NT2/D1 (cell line): ENCODE results near the gene PRSS27.
"Not testable (repeated sequence)": the region's sequence is repeated elsewhere in the genome, so short reads cannot be mapped to it uniquely, and the experiment has no call there.

Source experiments
- DNase-seq: peaks from one replicate; pipeline ENCODE4 v3.0.0-alpha.2; 2011; ENCODE audit warnings: low read depth, low spot score
- H3K27me3 ChIP-seq: 2 replicates; pipeline ENCODE4 v1.6.0; 2011; ENCODE audit warnings: mild to moderate bottlenecking; ENCODE audit not compliant: insufficient read length, insufficient read depth
- H3K36me3 ChIP-seq: 2 replicates; pipeline ENCODE4 v1.6.1; 2011; ENCODE audit warnings: mild to moderate bottlenecking, low read length, mixed read lengths; ENCODE audit not compliant: insufficient read depth, insufficient read length
- H3K4me1 ChIP-seq: 2 replicates; pipeline ENCODE4 v1.5.1; 2011; ENCODE audit not compliant: insufficient read depth, insufficient read length
- H3K4me3 ChIP-seq: 2 replicates; pipeline ENCODE4 v1.5.1; 2011; ENCODE audit warnings: low read depth; ENCODE audit not compliant: insufficient read length
- H3K9ac ChIP-seq: 2 replicates; pipeline ENCODE4 v1.6.0; 2011; ENCODE audit warnings: low read depth; ENCODE audit not compliant: insufficient read length
- H3K9me3 ChIP-seq: 2 replicates; pipeline ENCODE4 v1.5.1; 2011; ENCODE audit warnings: mild to moderate bottlenecking, low read length; ENCODE audit not compliant: insufficient read depth
- SUZ12 ChIP-seq: IDR thresholded peaks from 2 replicates; pipeline ENCODE4 v1.6.1; 2011; ENCODE audit not compliant: insufficient read length, insufficient read depth; ENCODE audit errors: extremely low read depth
- YY1 ChIP-seq: IDR thresholded peaks from 2 replicates; pipeline ENCODE4 v1.6.1; 2011; ENCODE audit not compliant: insufficient read length, insufficient read depth
- ZNF274 ChIP-seq: IDR thresholded peaks from 2 replicates; pipeline ENCODE4 v1.6.1; 2011; ENCODE audit warnings: mild to moderate bottlenecking, low read depth, low read length

The PRSS27 gene

GRCh38 chr16:2678206-2678965 lies 41.6 kb downstream of the PRSS27 start:
- H3K9ac ChIP-seq, DNase-seq, H3K4me1 ChIP-seq, H3K27me3 ChIP-seq, H3K9me3 ChIP-seq, H3K4me3 ChIP-seq: not testable (repeated sequence)
- peaks cover 28% of the 10 kb centered on the region for H3K36me3 ChIP-seq

GRCh38 chr16:2676937-2677336 lies 43.1 kb downstream of the PRSS27 start:
- H3K4me3 ChIP-seq, H3K9me3 ChIP-seq, H3K9ac ChIP-seq, H3K4me1 ChIP-seq, DNase-seq, H3K27me3 ChIP-seq: not testable (repeated sequence)
- peaks cover 28% of the 10 kb centered on the region for H3K36me3 ChIP-seq

- no peak for DNase-seq
- Histone ChIP-seq H3K9ac (no peak overlapping the region), H3K4me1 (no peaks in the 10 kb centered on the region), H3K4me3 (no peak overlapping the region), H3K9me3 (no peaks in the 10 kb centered on the region), H3K27me3 (no peaks in the 10 kb centered on the region), H3K36me3 (peaks cover 28% of the 10 kb centered on the region)
- no peak for TF ChIP-seq YY1
These were observed 44.3 kb downstream of the PRSS27 start for GRCh38 chr16:2675714-2676113.

- Histone ChIP-seq H3K9me3 (no peaks in the 10 kb centered on the region), H3K4me1 (no peaks in the 10 kb centered on the region), H3K9ac (peak overlapping the region; percentile 5), H3K36me3 (peaks cover 28% of the 10 kb centered on the region), H3K4me3 (no peak overlapping the region), H3K27me3 (no peaks in the 10 kb centered on the region)
- TF ChIP-seq YY1 (no peak), SUZ12 (no peak), ZNF274 (no peak)
- DNase-seq: no peak
These were observed 45.0 kb downstream of the PRSS27 start for GRCh38 chr16:2675021-2675420.

- peak overlapping the region; percentile 54 for H3K4me3 ChIP-seq
- peak; percentile 87 for DNase-seq
- no peaks in the 10 kb centered on the region for H3K9me3 ChIP-seq
- TF ChIP-seq YY1 (no peak), ZNF274 (no peak), SUZ12 (no peak)
- peaks cover 37% of the 10 kb centered on the region for H3K36me3 ChIP-seq
- no peaks in the 10 kb centered on the region for H3K4me1 ChIP-seq
- peak overlapping the region; percentile 74 for H3K9ac ChIP-seq
- H3K27me3 ChIP-seq: no peaks in the 10 kb centered on the region
These were observed 46.7 kb downstream of the PRSS27 start for GRCh38 chr16:2673066-2673999.

GRCh38 chr16:2671741-2672140 lies 48.3 kb downstream of the PRSS27 start:
- Histone ChIP-seq H3K36me3 (peaks cover 37% of the 10 kb centered on the region), H3K9ac (peak overlapping the region; percentile 4), H3K4me1 (no peaks in the 10 kb centered on the region), H3K9me3 (no peaks in the 10 kb centered on the region), H3K27me3 (no peaks in the 10 kb centered on the region), H3K4me3 (no peak overlapping the region)
- TF ChIP-seq ZNF274 (no peak), SUZ12 (no peak), YY1 (no peak)
- DNase-seq: no peak

GRCh38 chr16:2671193-2671592 lies 48.8 kb downstream of the PRSS27 start:
- H3K9ac ChIP-seq, H3K27me3 ChIP-seq, H3K4me1 ChIP-seq, H3K4me3 ChIP-seq, DNase-seq, H3K9me3 ChIP-seq: not testable (repeated sequence)
- peaks cover 37% of the 10 kb centered on the region for H3K36me3 ChIP-seq

GRCh38 chr16:2670017-2670416 lies 50.0 kb downstream of the PRSS27 start:
- DNase-seq, H3K9me3 ChIP-seq, H3K27me3 ChIP-seq, H3K4me3 ChIP-seq, H3K4me1 ChIP-seq, H3K9ac ChIP-seq: not testable (repeated sequence)
- peaks cover 30% of the 10 kb centered on the region for H3K36me3 ChIP-seq

GRCh38 chr16:2669587-2669986 lies 50.4 kb downstream of the PRSS27 start:
- H3K4me3 ChIP-seq, H3K9me3 ChIP-seq, DNase-seq, H3K27me3 ChIP-seq, H3K4me1 ChIP-seq, H3K9ac ChIP-seq: not testable (repeated sequence)
- peaks cover 27% of the 10 kb centered on the region for H3K36me3 ChIP-seq

GRCh38 chr16:2666671-2667070 lies 53.4 kb downstream of the PRSS27 start:
- H3K9ac ChIP-seq, DNase-seq, H3K27me3 ChIP-seq, H3K4me3 ChIP-seq, H3K4me1 ChIP-seq, H3K9me3 ChIP-seq: not testable (repeated sequence)
- H3K36me3 ChIP-seq: peaks cover 27% of the 10 kb centered on the region
